Measurements from ENCODE around the gene ARHGEF4. TPM values are rescaled to one million over a fixed set of nuclear protein-coding genes. Genes with fewer than 3 reads are reported as not detected.
"Not testable (repeated sequence)": the region's sequence is repeated elsewhere in the genome, so short reads cannot be mapped to it uniquely, and the experiment has no call there.

Gene ARHGEF4
- total RNA-seq, 1 donor from 2014 or later, result 2.6 TPM

DNA sequence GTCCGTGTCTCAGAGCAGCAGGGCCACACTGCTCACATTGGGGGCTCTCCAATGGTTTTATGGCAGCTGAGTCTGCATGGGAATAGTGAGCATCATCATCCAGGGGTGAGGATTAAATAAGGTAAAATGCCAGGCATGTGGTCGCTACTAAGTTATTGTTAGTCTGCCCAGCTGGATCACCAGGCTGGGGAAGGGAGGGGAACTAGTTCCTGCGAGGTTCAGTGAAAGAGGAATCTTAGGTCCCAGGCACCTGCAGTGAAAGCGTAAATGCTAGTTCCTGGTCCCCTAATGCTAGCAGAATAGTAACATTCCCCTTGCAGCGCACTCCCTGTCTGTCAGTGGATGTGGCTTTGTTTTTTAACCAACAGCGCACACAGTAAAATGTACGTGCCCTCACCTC, 60.1 kb downstream of the ARHGEF4 start:
- DNase-seq (ENCODE audit: extremely low spot score, unreplicated experiment), result no peak
- no peak overlapping the region for H3K27ac Mint-ChIP-seq (ENCODE audit: unreplicated experiment)
- no peak overlapping the region for H3K4me3 Mint-ChIP-seq (ENCODE audit: unreplicated experiment)
- H3K4me1 Mint-ChIP-seq (ENCODE audit: unreplicated experiment), result no peaks in the 10 kb centered on the region
- H3K9me3 Mint-ChIP-seq (ENCODE audit: unreplicated experiment), result no peaks in the 10 kb centered on the region
- peaks cover 3% of the 10 kb centered on the region for H3K27me3 Mint-ChIP-seq (ENCODE audit: unreplicated experiment)
- TF ChIP-seq, protein P1, sequence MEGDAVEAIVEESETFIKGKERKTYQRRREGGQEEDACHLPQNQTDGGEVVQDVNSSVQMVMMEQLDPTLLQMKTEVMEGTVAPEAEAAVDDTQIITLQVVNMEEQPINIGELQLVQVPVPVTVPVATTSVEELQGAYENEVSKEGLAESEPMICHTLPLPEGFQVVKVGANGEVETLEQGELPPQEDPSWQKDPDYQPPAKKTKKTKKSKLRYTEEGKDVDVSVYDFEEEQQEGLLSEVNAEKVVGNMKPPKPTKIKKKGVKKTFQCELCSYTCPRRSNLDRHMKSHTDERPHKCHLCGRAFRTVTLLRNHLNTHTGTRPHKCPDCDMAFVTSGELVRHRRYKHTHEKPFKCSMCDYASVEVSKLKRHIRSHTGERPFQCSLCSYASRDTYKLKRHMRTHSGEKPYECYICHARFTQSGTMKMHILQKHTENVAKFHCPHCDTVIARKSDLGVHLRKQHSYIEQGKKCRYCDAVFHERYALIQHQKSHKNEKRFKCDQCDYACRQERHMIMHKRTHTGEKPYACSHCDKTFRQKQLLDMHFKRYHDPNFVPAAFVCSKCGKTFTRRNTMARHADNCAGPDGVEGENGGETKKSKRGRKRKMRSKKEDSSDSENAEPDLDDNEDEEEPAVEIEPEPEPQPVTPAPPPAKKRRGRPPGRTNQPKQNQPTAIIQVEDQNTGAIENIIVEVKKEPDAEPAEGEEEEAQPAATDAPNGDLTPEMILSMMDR (IDR thresholded peaks at IDR 0.05), result no peak
- no peaks in the 10 kb centered on the region for H3K36me3 Mint-ChIP-seq (ENCODE audit: unreplicated experiment)

DNA sequence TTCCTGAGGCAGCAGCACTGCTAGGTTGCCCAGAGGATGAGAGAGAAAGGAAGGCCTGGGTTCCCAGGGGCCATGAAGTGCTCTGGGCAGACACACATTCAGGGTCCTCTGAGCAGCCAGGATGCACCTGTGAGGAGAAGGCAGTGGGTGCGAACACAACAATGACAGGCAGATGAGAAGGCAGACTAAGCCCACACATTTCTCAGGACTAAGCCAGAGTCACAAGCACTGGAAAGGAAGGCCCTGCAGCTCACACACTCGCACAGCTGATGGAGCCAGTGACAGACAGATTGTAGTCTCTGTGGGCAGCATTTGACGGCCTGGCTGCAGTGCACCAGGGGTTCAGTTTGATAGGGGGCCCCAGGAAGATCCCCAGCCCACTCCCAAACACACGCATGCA, 61.8 kb downstream of the ARHGEF4 start:
- H3K4me3 Mint-ChIP-seq (ENCODE audit: unreplicated experiment), result no peak overlapping the region
- DNase-seq (ENCODE audit: extremely low spot score, unreplicated experiment), result no peak
- no peaks in the 10 kb centered on the region for H3K4me1 Mint-ChIP-seq (ENCODE audit: unreplicated experiment)
- TF ChIP-seq, protein P1 (IDR thresholded peaks at IDR 0.05), result no peak
- no peaks in the 10 kb centered on the region for H3K36me3 Mint-ChIP-seq (ENCODE audit: unreplicated experiment)
- no peaks in the 10 kb centered on the region for H3K9me3 Mint-ChIP-seq (ENCODE audit: unreplicated experiment)
- H3K27me3 Mint-ChIP-seq (ENCODE audit: unreplicated experiment), result peaks cover 3% of the 10 kb centered on the region
- no peak overlapping the region for H3K27ac Mint-ChIP-seq (ENCODE audit: unreplicated experiment)

DNA sequence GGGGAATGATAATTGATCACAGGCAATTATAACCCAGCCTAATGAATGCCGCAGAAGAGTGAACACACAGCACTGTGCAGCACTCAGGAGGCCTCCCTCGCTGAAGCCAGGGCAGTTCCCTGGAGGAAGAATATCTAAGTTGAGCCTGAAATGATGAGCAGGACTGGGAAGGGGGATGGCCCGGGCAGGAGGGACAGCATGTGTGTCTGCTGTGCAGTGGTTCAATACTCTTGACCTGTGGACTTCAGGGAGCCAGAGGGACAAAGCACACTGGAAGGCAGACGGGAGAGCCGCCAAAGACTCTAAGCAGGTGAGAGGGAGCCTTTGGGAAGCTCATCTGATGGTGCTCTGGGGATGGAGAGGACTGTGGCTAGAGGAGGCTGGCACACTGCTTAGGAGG, 62.6 kb downstream of the ARHGEF4 start:
- no peaks in the 10 kb centered on the region for H3K36me3 Mint-ChIP-seq (ENCODE audit: unreplicated experiment)
- no peak overlapping the region for H3K27ac Mint-ChIP-seq (ENCODE audit: unreplicated experiment)
- H3K27me3 Mint-ChIP-seq (ENCODE audit: unreplicated experiment), result peaks cover 3% of the 10 kb centered on the region
- no peak for DNase-seq (ENCODE audit: extremely low spot score, unreplicated experiment)
- TF ChIP-seq, protein P1 (IDR thresholded peaks at IDR 0.05), result no peak
- H3K4me3 Mint-ChIP-seq (ENCODE audit: unreplicated experiment), result no peak overlapping the region
- no peaks in the 10 kb centered on the region for H3K9me3 Mint-ChIP-seq (ENCODE audit: unreplicated experiment)
- no peaks in the 10 kb centered on the region for H3K4me1 Mint-ChIP-seq (ENCODE audit: unreplicated experiment)

DNA sequence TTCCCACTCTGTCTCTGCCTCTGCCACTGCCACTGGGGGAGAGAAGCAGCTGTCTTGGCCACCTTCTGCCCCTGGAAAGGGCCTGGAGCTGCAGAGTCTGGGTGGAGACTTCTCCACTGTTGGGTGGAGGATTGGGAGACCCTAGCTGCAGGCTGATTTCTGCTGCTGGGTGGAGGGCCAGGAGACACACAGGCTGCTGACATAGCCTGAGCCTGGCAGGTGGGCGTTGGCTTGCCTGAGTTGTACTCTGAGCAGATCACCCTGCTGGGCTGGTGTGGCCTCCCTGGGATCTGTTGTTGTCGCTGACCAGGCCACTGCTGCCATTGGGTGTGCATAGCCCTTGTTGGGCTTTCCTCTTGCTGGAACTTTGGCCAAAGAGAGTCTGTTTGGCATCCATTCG, 64.3 kb downstream of the ARHGEF4 start:
- Mint-ChIP-seq H3K27ac (ENCODE audit: unreplicated experiment) (no peak overlapping the region), H3K27me3 (ENCODE audit: unreplicated experiment) (peaks cover 3% of the 10 kb centered on the region), H3K36me3 (ENCODE audit: unreplicated experiment) (no peaks in the 10 kb centered on the region), H3K4me3 (ENCODE audit: unreplicated experiment) (no peak overlapping the region), H3K9me3 (ENCODE audit: unreplicated experiment) (no peaks in the 10 kb centered on the region), H3K4me1 (ENCODE audit: unreplicated experiment) (no peaks in the 10 kb centered on the region)
- TF ChIP-seq, protein P1 (IDR thresholded peaks at IDR 0.05), result no peak
- peak; percentile 79 for DNase-seq (ENCODE audit: extremely low spot score, unreplicated experiment)

DNA sequence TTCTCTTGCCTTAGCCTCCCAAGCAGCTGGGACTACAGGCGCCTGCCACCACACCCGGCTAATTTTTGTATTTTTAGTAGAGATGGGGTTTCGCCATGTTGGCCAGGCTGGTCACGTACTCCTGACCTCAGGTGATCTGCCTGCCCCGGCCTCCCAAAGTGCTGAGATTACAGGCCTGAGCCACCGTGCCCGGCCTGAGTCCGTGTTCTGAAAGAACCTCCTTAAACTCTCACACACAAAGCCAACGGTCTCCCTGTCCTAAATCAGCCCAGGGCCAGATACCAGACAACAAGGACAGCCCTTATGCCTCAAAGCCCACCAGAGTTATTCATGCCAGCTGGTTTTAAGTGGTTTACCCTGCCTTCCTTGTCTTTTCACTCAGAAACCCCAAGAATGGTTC, 64.9 kb downstream of the ARHGEF4 start:
- H3K27me3 Mint-ChIP-seq (ENCODE audit: unreplicated experiment); H3K4me1 Mint-ChIP-seq (ENCODE audit: unreplicated experiment); H3K9me3 Mint-ChIP-seq (ENCODE audit: unreplicated experiment); H3K27ac Mint-ChIP-seq (ENCODE audit: unreplicated experiment); H3K36me3 Mint-ChIP-seq (ENCODE audit: unreplicated experiment); H3K4me3 Mint-ChIP-seq (ENCODE audit: unreplicated experiment): not testable (repeated sequence)
- peak; percentile 59 for DNase-seq (ENCODE audit: extremely low spot score, unreplicated experiment)

DNA sequence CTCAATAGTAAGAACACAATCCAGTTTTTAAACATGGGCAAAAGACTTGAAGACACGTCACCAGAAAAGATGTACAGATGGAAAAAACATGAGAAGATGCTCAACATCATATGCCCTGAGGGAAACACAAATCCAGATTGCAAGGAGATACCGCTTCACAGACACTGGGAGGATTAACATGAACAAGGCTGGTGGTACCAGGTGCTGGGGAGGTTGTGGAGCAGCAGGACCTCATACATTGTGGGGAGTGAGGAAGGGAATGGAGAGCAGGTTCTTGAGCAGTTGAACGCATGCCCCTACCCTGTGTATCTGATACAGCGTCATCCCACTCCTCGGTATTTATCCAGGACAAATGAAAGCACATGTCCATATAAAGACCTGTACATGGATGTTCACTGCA, 72.1 kb downstream of the ARHGEF4 start:
- Mint-ChIP-seq H3K4me1 (ENCODE audit: unreplicated experiment) (no peaks in the 10 kb centered on the region), H3K27ac (ENCODE audit: unreplicated experiment) (no peak overlapping the region), H3K9me3 (ENCODE audit: unreplicated experiment) (peaks cover 7% of the 10 kb centered on the region), H3K36me3 (ENCODE audit: unreplicated experiment) (no peaks in the 10 kb centered on the region), H3K27me3 (ENCODE audit: unreplicated experiment) (peaks cover 8% of the 10 kb centered on the region), H3K4me3 (ENCODE audit: unreplicated experiment) (no peak overlapping the region)
- TF ChIP-seq, protein P1 (IDR thresholded peaks at IDR 0.05), result no peak
- DNase-seq (ENCODE audit: extremely low spot score, unreplicated experiment), result peak; percentile 51

Measured in osteocyte (in vitro differentiated cells).